GM12864 (cell line): ENCODE results near the gene KCNQ5.

Experiments
- DNase-seq: peaks from one replicate; pipeline ENCODE4 v3.0.0-alpha.2; 2011; ENCODE audit warnings: low read depth
- H3K4me3 ChIP-seq: 2 replicates; pipeline ENCODE4 v1.5.1; 2011; ENCODE audit warnings: mild to moderate bottlenecking, low read depth, low read length, control low read depth
- TF ChIP-seq, protein P1 (sequence below): IDR thresholded peaks from 2 replicates; pipeline ENCODE4 v1.5.1; 2011; ENCODE audit warnings: low read depth, mild to moderate bottlenecking, moderate library complexity, low read length, control low read depth, inconsistent platforms; ENCODE audit errors: missing control alignments

Gene KCNQ5

DNA sequence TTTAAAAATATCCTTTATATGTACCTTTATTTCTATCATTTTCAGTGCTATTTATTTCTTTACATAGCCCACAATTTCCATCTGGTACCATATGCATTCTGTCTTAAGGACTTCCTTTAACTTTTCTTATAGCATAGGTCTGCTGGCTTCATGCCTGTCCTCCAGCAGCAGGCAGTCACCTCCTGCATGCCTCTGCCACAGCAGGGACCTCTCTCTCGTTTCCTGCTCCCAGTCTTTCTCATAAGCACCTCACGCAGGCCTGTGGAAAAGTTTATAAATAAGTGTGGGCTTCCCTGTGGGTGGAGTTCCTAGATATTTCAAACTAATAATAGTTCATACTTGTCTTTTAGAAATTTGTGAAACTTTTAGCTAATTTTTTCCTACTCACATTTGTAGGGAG, 133.9 kb downstream of the KCNQ5 start:
- TF ChIP-seq, protein P1, sequence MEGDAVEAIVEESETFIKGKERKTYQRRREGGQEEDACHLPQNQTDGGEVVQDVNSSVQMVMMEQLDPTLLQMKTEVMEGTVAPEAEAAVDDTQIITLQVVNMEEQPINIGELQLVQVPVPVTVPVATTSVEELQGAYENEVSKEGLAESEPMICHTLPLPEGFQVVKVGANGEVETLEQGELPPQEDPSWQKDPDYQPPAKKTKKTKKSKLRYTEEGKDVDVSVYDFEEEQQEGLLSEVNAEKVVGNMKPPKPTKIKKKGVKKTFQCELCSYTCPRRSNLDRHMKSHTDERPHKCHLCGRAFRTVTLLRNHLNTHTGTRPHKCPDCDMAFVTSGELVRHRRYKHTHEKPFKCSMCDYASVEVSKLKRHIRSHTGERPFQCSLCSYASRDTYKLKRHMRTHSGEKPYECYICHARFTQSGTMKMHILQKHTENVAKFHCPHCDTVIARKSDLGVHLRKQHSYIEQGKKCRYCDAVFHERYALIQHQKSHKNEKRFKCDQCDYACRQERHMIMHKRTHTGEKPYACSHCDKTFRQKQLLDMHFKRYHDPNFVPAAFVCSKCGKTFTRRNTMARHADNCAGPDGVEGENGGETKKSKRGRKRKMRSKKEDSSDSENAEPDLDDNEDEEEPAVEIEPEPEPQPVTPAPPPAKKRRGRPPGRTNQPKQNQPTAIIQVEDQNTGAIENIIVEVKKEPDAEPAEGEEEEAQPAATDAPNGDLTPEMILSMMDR: no peak
- no peak for DNase-seq
- H3K4me3 ChIP-seq: no peak overlapping the region

DNA sequence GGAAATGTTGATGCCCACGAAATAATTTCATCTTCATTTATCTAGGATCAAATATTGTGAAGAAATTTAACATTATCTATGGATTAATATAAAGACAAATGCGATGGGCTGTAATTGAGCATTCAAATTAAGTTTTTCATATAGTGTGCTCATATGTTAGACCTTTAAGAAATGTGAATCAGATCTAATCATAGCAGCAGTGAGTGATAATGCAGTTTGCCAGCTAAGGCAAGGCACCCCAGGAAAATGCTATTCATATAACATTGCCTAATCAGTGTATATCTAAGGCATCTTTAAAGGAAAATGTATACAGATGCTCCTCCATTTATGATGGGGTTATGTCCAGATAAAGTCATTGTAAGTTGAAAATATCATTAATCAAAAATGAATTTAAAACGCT, 135.2 kb downstream of the KCNQ5 start:
- TF ChIP-seq, protein P1: no peak
- no peak overlapping the region for H3K4me3 ChIP-seq
- no peak for DNase-seq

DNA sequence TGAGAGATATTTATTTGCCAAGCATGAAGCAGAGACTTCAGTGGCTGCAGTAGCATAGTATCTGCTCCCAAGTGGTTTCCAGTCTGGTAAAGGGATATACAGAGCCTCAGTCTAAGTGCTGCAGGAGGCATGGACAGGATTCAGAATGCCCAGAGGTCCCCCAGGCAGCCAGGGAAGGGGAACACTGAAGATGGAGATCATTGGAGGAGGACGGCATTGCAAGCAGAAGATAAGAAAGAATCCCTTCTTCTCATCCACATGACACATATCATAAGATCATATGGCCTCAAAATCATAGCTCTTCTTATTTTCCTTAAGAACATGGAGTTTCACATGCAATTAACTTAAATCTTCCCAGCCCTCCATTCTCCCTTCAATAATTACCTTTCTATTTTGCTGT, 136.1 kb downstream of the KCNQ5 start:
- no peak overlapping the region for H3K4me3 ChIP-seq
- TF ChIP-seq, protein P1: no peak
- DNase-seq: no peak

DNA sequence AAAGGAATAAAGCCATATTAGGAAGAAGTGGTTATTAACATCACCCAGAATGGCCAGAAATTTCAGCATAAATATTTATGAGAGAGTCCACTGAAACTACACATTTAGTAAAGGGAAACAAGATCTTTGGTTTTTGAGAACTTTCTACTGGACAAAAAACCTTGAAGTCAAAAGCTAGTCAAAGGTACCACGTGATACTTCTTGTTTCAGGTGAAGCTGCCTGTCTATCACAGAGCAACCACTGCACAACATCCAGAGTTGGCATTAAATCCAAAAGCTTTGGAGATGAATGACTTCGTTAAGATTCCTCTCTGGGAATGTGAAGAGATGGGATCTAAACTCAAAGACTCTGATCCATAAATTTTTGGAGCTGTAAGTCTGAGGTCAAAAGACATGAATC, 137.0 kb downstream of the KCNQ5 start:
- no peak for DNase-seq
- no peak overlapping the region for H3K4me3 ChIP-seq
- TF ChIP-seq, protein P1: no peak

DNA sequence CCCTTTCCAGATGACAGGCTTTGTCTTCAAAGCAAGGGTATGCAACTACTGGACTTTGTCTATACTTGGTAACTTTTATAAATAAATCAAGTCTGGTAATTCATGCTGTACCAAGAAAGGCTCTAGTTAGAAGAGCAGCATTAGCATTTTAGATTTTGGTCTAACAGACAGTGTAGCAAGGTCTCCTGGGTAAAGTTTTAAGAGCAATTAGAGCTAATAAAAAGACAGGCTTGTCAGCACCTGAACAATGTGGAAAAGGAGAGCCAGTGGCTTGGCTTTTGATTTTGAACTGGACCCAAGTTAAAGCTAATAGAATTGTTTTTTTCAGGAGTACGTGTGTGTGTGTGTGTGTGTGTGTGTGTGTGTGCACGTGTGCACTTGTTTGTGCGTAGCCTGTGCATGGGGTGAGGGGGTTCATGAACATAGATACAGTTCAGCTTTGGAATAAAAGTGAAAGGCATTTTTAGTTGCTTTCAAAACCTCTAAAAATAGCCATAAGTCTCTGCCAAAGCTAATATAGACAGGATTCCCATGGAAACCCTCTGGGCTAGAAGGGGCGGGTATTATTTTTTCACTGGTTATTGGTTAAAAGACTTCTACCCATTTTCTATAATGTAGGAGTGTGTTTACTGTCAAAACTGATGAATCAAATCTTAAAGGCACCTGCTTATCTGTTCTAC, 138.4 kb downstream of the KCNQ5 start:
- no peak for DNase-seq
- H3K4me3 ChIP-seq: no peak overlapping the region
- TF ChIP-seq, protein P1: no peak

DNA sequence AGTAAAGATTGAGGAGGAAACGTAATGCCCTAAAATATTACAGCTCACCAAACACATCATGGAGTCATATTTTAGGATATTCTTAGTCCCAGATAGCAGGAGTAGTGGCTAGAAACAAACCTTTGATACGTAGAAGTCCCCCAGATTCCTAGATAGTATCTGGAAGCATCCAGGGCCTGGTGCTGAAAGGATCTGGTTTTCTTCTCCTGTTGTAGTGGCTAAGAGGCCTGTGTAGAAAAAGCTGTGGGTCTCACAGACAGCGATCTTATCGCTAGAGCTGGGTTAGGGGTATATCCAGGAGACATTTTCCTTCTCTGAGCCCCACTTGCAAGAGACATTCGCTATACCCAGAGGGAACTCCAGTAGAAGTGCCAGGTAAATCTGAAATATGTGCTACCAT, 139.9 kb downstream of the KCNQ5 start:
- no peak overlapping the region for H3K4me3 ChIP-seq
- TF ChIP-seq, protein P1: no peak
- DNase-seq: no peak

DNA sequence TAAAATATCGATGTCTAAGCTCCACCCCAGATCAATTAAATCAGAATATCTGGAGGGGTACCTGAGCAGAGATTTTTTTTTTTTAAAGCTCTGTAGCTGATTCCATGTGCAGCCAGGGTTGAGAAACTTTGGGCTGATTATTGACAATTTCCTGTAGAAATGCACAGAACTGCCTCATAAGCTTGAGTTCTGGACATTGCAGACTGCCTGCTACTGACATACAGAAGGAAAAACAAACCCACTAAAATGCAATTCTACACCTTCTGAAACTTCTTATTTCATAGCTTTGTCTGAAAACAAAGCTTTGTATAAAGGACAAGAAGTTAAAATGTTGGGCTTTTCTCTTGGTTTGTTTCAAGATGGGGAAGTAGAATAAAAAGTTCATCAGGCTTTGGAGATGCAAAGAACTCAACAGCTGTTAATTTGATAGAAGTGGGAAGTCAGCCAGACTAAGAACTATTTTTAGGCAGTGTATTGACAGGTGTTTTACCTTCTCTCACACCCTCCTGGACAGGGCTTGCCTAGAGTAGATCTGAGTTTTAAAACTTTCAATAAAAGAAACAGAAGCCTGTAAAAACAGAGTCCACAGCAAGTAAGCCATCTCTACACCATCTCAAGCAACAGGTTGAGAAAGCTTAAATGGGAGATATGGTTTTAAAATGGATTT, 147.7 kb downstream of the KCNQ5 start:
- no peak for DNase-seq
- TF ChIP-seq, protein P1: no peak
- no peak overlapping the region for H3K4me3 ChIP-seq
